CD4-positive, alpha-beta T cell treated with Interleukin-15 for 1 hour (primary cell): ENCODE results near the gene DACT2.
"Not testable (repeated sequence)": the region's sequence is repeated elsewhere in the genome, so short reads cannot be mapped to it uniquely, and the experiment has no call there.

Experiments
- DNase-seq: peaks from one replicate; pipeline ENCODE4 v3.0.0-alpha.2; 2020

Gene DACT2

DNA sequence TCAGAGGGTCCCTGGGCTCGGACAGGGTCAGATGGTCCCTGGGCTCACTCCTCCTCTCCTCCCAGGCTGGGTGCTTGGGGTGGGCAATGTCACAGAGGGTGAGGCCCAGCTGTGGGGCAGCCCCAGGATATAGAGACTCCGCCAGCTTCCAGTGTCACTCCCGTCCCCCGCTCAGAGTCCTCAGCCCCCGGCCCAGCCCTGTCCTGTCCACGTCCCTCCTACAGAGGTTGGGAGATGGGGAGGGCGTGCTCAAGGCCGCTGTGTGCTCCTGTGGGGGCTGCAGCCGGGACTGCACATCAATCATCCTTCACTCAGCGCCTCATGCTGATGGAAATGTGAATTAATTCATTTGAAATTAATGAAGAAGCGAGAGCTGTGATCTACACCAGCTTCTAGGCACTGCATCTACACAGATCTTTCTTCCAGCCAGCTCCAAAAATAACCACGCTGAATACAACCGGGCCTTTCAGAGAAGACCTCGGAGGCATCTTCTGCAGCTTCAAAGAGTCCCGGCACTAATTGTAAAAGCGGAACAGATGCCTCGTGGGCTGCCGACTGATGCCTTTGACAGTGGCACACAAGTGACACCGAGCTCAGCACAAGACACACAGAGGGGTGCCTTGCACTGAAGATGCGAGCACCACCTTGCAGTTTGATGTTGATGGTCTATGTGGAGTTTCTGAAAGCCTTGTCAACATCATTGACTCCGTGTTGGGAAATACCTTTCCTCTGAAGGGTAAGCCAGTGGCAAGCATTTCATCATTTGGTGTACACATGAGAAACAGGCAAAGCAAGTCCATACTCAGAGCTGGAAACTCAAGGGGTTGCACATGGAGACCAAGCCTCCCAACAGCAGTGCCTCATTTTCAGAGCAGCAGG is 39.3 kb downstream of the DACT2 start:
- no peak for DNase-seq

DNA sequence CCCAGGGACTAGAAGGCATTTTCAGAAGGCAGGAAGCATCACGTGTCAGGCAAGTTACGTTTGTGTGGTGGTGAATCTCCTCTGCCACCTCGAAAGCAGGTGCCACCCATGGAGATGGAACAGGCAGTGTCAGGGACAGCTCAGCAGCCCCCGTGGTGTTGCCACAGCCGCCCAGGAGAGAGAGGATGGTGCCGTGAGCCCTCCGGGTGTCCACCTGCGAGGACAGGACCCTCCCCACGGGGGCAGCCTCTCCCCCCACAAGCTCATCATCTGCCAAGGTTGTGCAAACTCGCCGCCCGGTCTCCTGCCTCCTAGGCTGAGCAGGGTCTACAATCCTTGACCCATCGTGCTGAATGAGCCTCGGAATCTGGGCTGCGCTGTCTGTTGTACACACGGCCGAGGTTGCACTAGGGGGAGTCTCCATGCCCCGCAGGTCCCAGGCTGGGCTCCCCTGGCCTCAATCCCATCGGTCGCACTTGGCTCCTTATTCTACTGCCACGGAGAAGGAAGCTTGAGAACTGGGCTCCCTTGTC is 40.1 kb downstream of the DACT2 start:
- no peak for DNase-seq

GRCh38 chr6:168278904-168279303 is 40.7 kb downstream of the DACT2 start:
- no peak for DNase-seq

DNA sequence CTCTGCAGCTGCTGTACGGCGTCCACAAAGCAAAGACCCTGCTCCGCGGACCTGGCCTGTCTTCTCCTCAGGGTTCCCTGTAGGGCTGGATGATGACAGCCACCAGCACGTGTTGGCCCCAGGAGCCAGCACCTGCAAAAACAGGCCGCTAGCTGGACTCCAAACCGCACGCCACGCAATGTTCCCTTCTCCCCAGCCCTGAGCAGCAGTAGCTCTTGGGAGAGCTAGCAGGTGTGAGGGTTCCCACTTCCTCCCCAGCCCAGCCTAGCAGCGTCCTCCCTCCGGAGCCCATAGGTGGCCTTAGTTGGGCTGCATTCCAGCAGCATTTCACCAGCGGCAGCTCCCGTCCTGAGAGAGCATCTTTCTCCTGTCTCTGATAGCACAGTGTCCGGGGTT is 42.3 kb downstream of the DACT2 start:
- no peak for DNase-seq

- DNase-seq, result no peak
Measured at GRCh38 chr6:168276576-168277273, 42.9 kb downstream of the DACT2 start.

GRCh38 chr6:168275168-168275567 is 44.4 kb downstream of the DACT2 start:
- DNase-seq, result no peak

DNA sequence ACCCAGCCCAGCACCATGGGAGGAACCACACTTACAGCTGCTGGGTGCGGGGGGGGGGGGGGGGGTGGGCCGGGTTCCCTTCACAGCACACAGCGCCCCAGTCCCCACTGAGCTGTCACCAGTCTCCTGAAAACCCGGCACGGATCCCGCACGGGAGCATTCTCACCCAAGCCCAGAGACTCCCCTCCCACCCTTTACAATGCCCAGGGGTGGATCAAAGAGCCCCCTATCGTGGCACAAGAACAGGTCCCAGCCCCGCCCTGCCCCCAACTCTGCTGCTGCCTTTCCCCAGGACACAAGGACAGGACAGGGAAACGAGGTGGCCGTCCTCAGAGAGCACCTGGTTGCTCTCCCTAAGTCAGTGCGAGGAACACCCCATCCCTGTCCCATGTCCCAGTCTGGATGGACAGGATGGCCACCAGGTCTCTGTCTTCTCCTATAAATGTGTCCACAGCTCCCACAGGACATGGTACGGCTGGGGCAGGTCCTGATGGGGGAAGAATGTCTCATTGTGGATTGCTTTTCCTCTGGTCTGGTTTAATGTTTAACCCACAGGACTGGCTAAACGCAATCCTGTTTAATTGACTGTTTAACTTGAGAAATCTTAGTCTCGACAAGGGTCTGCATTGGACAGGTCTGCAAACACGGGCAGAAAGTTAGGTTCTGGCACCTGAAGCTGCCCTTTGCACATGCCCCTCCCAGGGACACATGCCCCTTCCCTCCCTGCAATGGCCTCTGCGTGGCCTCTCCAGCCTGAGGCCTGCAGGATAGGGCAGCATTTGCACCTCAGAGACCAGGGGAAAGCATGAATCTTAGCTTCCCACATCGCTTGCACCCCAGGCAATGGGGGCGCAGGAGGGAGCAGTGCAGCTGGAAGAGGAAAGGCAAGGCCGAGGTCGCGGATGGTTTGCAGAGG is 45.3 kb downstream of the DACT2 start:
- no peak for DNase-seq

- no peak for DNase-seq
Measured at GRCh38 chr6:168273441-168274036, 46.0 kb downstream of the DACT2 start.

DNA sequence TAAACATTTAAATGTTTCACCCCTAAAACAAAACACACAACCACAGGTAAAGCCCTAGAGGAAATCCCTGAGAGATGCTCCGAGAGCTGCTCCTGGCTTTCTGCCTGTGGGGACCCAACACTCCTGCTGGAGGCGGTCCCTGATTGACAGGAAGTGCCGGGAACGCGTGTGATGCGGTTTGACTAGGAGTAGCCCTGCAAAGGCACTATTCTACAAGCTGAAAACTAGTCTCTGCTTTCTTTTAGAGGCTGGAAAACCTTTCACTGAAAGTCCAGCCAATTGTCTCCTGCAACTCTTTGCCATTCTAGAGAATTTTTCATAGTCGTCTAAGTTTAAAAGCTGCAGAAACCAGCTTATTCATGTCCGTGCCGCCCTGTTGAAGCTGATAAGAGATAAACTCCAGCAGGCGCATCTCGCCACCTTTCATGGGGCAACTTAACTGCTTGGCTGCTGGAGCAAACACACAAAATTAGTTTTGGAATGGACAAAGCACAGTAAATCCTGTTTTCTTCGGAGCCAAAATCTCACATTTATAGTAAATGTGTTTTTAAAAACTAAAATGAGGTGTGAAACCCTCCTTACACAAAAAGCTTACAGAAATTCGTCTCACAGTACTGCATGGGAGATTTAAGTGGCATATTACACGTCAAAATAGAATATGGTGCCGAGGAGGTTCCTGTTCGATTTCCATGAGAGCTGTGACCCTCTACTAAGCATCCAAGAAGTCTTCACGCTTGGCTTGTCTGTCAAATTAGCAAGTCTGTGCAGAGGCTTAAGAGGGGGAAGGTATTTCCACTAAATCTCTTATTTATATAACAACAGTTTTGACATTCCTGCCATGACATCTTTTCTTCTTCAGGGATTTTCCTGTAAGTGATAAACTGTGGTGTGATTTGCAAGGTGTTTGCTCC is 46.9 kb downstream of the DACT2 start:
- no peak for DNase-seq

GRCh38 chr6:168270274-168271172 is 49.1 kb downstream of the DACT2 start:
- DNase-seq, result no peak

GRCh38 chr6:168269455-168270243 is 49.9 kb downstream of the DACT2 start:
- DNase-seq, result no peak

DNA sequence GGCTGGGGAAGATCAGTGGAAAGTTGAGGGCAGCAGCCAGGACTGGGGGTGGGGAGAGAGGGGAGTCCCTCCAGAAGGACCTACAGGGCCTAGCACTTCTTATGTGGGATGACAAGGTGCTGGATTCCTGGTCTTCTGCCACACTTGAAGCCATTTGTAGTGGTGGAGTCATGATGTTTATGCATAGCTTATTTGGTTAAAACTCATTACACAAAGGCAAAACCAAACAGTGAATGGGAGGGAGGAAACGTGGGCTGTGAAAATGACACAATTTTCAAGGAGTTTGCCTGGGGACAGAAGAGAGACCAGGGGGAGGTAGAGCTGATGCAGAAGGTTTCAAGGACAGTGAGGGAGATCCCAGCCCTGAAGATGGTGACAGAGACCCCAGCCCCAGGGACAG is 50.8 kb downstream of the DACT2 start:
- DNase-seq, result no peak

- not testable (repeated sequence) for DNase-seq
Measured at GRCh38 chr6:168267779-168268178, 51.8 kb downstream of the DACT2 start.

DNA sequence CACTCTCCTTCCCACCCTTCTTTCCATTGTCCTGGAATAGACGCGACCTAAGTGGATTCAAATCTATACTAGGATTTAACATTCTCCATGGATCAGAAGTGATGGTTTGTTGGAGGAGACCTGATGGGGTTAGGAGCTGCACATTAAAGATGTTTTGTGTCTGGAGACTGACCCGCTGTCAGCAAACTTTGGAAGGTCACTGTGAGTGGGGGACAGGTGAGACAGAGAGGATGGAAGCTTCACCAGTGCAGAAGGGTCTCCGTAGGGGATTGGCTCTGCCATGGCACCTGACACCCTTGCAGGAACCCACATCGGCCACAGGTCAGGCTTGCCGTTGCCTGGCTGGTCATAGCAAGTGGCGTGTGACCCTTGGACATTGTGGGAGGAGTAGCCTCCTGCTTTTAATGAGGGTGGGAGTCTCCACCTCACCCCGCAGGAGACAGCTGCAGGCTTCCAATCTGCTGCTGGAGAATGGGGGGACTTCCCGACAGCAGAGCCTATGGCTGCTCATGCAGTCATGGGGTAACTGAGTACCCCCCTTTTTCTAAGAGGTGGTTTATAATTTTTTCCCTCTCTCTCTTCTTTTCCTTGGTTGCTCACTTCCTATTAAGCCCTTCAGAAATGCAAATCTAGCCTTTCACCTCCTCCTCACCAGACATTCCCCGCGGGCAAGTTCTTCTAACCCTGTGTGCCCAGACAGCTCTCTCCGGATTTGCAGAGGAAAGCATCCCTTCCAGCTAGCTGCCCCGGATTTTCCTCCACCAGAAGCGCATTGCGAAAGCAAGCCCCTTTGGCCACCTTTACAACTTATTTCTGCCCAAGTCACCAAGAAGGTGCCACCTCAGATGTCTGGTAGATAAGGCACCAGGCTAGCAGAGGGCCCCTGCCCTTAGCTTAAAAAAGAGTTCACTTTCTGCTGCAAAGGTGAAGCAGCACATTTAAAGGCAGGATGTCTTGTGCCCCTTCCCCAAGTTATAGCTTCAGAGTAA is 53.5 kb downstream of the DACT2 start:
- no peak for DNase-seq

- DNase-seq, result no peak
Measured at GRCh38 chr6:168265394-168265793, 54.2 kb downstream of the DACT2 start.

DNA sequence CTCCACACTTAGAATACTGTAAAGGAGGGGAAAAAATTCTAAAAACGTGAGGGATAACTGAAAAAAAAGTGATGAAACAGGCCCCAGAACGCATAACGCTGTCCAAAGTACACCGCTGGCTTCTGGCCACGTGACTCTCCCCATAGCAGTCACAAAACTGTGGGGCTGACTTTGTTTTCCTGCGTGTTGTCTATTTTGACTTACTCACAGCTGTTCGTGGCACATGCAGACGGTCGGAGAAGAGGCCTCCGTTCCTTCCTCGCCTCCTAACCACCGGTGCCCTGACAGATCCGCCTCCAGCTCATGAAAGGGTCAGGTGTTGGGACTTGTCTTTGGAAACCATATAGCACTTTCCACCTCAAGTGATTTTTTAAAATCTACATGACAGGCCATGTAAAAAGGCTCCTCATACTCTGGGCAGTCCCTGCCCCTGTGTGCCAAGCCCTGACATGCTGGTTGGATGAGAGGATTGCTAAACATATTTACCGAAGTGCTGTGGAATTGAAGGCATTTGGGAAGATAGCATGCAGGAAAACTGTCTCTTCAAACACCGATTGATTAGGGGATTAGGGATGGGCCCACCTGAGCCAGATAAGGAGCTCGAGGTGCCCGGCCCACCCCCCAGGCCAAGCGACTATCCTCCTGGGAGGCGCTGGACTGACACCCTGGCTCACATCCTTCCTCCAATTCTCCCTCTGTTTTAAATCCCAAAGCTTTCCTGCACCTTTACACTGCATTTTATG is 54.8 kb downstream of the DACT2 start:
- no peak for DNase-seq

- DNase-seq, result no peak
Measured at GRCh38 chr6:168263351-168263905, 56.1 kb downstream of the DACT2 start.
